Trophoblast cell (in vitro differentiated cells and primary cell): Measurements from ENCODE around the gene ZFHX3.
"Not testable (repeated sequence)": the region's sequence is repeated elsewhere in the genome, so short reads cannot be mapped to it uniquely, and the experiment has no call there.

Source experiments
- DNase-seq, 2 donors: peaks; one replicate each; pipeline ENCODE4 v3.0.0-alpha.2; 2016
- H2AFZ ChIP-seq: 2 replicates; pipeline ENCODE4 v1.6.1; 2013; ENCODE audit warnings: low read length, moderate library complexity, mild to moderate bottlenecking; ENCODE audit not compliant: insufficient read depth, poor library complexity
- H2AK5ac ChIP-seq: 2 replicates; pipeline ENCODE4 v1.6.1; 2013; ENCODE audit warnings: mild to moderate bottlenecking, low read length
- H2BK120ac ChIP-seq: 2 replicates; pipeline ENCODE4 v1.6.1; 2013; ENCODE audit warnings: low read length, mild to moderate bottlenecking, moderate library complexity; ENCODE audit not compliant: insufficient read depth, poor library complexity
- H2BK12ac ChIP-seq: 2 replicates; pipeline ENCODE4 v1.6.1; 2013; ENCODE audit warnings: mild to moderate bottlenecking, low read length, moderate library complexity
- H2BK5ac ChIP-seq: 2 replicates; pipeline ENCODE4 v1.6.1; 2013; ENCODE audit warnings: low read length, low read depth, moderate library complexity, mild to moderate bottlenecking; ENCODE audit not compliant: poor library complexity
- H3K14ac ChIP-seq: 2 replicates; pipeline ENCODE4 v1.6.1; 2013; ENCODE audit warnings: mild to moderate bottlenecking, low read length
- H3K18ac ChIP-seq: 2 replicates; pipeline ENCODE4 v1.6.1; 2013; ENCODE audit warnings: mild to moderate bottlenecking, low read length
- H3K23ac ChIP-seq: 2 replicates; pipeline ENCODE4 v1.6.1; 2013; ENCODE audit warnings: low read length
- H3K27ac ChIP-seq: 2 replicates; pipeline ENCODE4 v1.5.1; 2013; ENCODE audit warnings: low read depth, mild to moderate bottlenecking, inconsistent platforms, low read length, moderate library complexity
- H3K27me3 ChIP-seq: 2 replicates; pipeline ENCODE4 v1.6.1; 2013; ENCODE audit warnings: inconsistent platforms, mild to moderate bottlenecking, low read length, moderate library complexity; ENCODE audit not compliant: insufficient read depth
- H3K36me3 ChIP-seq, 2 experiments: 1 replicate in 1 of 2; 2 replicates in 1 of 2; pipeline ENCODE4 v1.6.1; 2013; ENCODE audit warnings: low read length in 2 of 2, mild to moderate bottlenecking in 2 of 2, moderate library complexity in 1 of 2; ENCODE audit not compliant: insufficient read depth in 2 of 2, control insufficient read depth in 1 of 2
- H3K4ac ChIP-seq: 2 replicates; pipeline ENCODE4 v1.6.1; 2013; ENCODE audit warnings: low read depth, mild to moderate bottlenecking, low read length, moderate library complexity
- H3K4me1 ChIP-seq, 2 experiments: 1 replicate in 1 of 2; 2 replicates in 1 of 2; pipeline ENCODE4 v1.6.1; 2013; ENCODE audit warnings: low read length in 2 of 2, mild to moderate bottlenecking in 2 of 2, moderate library complexity in 1 of 2; ENCODE audit not compliant: insufficient read depth in 2 of 2, control insufficient read depth in 1 of 2
- H3K4me2 ChIP-seq: 2 replicates; pipeline ENCODE4 v1.6.1; 2013; ENCODE audit warnings: inconsistent platforms, mild to moderate bottlenecking, low read length, moderate library complexity
- H3K4me3 ChIP-seq: 2 replicates; pipeline ENCODE4 v1.5.1; 2013; ENCODE audit warnings: mild to moderate bottlenecking, low read depth, low read length, inconsistent platforms
- H3K79me1 ChIP-seq: one replicate; pipeline ENCODE4 v1.6.1; 2013; ENCODE audit warnings: low read length
- H3K79me2 ChIP-seq: 2 replicates; pipeline ENCODE4 v1.6.1; 2013; ENCODE audit warnings: low read length, mild to moderate bottlenecking; ENCODE audit not compliant: control insufficient read depth, insufficient read depth, poor library complexity
- H3K9ac ChIP-seq: 2 replicates; pipeline ENCODE4 v1.6.1; 2013; ENCODE audit warnings: mild to moderate bottlenecking, low read length
- H3K9me3 ChIP-seq: 2 replicates; pipeline ENCODE4 v1.6.1; 2013; ENCODE audit warnings: low read depth, mild to moderate bottlenecking, control low read depth, inconsistent platforms, low read length; ENCODE audit not compliant: insufficient read depth
- H4K12ac ChIP-seq: 2 replicates; pipeline ENCODE4 v1.6.1; 2013; ENCODE audit warnings: low read depth, mild to moderate bottlenecking, low read length, moderate library complexity
- H4K8ac ChIP-seq: 2 replicates; pipeline ENCODE4 v1.6.1; 2013; ENCODE audit warnings: low read depth, mild to moderate bottlenecking, low read length, moderate library complexity
- H4K91ac ChIP-seq: one replicate; pipeline ENCODE4 v1.6.1; 2013; ENCODE audit warnings: low read depth, mild to moderate bottlenecking, low read length, moderate library complexity
- WGBS: extraction: QIAGEN DNeasy Blood & Tissue Kit; methylation state at CpG from one replicate; pipeline ENCODE4 v1.1.7; 2013; ENCODE audit warnings: missing lambda C conversion rate; ENCODE audit not compliant: insufficient read length, insufficient coverage; ENCODE audit errors: extremely low coverage; 5-methylcytosine and 5-hydroxymethylcytosine counted together

ZFHX3 gene

DNA sequence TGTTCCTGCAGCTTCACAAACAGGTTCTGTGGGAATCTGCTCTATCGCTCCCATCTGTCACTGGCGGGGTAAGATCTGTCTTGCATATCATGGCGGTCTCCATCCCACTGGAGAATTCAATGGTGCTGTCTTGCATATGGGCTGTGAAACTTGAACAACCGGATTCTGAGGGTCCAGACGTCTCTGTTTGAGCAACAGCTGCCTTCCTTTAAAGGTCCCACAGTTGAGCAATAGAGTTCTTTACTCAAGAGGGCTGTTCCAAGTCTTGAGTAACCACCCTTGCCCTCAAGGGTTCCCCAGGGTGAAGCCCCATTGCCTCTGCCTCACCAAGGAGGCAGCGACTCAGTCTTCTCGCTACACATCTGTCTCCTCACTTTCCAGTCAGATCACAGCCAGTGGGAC lies 50.8 kb downstream of the ZFHX3 start:
- Histone ChIP-seq H3K79me1 (peaks cover 57% of the 10 kb centered on the region), H3K9ac (no peak overlapping the region), H3K4me2 (peak overlapping the region; percentile 45), H2AK5ac (peak overlapping the region; percentile 77), H3K79me2 (peaks cover 25% of the 10 kb centered on the region), H3K4me1 (peaks cover 58 to 66% of the 10 kb centered on the region in 2 experiments), H3K27me3 (no peaks in the 10 kb centered on the region), H4K8ac (peak overlapping the region; percentile 72), H2AFZ (peak overlapping the region; percentile 23), H3K4me3 (no peak overlapping the region), H3K9me3 (peaks cover 4% of the 10 kb centered on the region), H4K91ac (peak overlapping the region; percentile 94), H3K27ac (peak overlapping the region; percentile 95), H4K12ac (no peak overlapping the region), H3K36me3 (peaks cover 0 to 4% of the 10 kb centered on the region in 2 experiments), H2BK12ac (peak overlapping the region; percentile 91), H3K14ac (peak overlapping the region; percentile 53), H2BK5ac (peak overlapping the region; percentile 95), H3K23ac (no peak overlapping the region), H3K4ac (peak overlapping the region; percentile 35), H3K18ac (peak overlapping the region; percentile 49), H2BK120ac (peak overlapping the region; percentile 86)
- DNase-seq = peak; percentile 99 to 100
- no CpG with 5 or more reads among the region's 7 CpGs for WGBS

GRCh38 chr16:72996291-72997062 lies 51.5 kb downstream of the ZFHX3 start:
- Histone ChIP-seq H4K12ac (no peak overlapping the region), H2BK5ac (peak overlapping the region; percentile 95), H3K14ac (peak overlapping the region; percentile 36), H3K27me3 (no peaks in the 10 kb centered on the region), H3K9me3 (peaks cover 3% of the 10 kb centered on the region), H4K91ac (peak overlapping the region; percentile 75), H2AK5ac (no peak overlapping the region), H2BK12ac (peak overlapping the region; percentile 63), H3K9ac (no peak overlapping the region), H2BK120ac (peak overlapping the region; percentile 74), H3K18ac (peak overlapping the region; percentile 25), H3K4me1 (peaks cover 61 to 72% of the 10 kb centered on the region in 2 experiments), H2AFZ (no peak overlapping the region), H3K27ac (peak overlapping the region; percentile 92), H3K79me1 (peaks cover 61% of the 10 kb centered on the region), H3K4ac (no peak overlapping the region), H3K4me3 (no peak overlapping the region), H3K4me2 (peak overlapping the region; percentile 45), H3K36me3 (peaks cover 0 to 4% of the 10 kb centered on the region in 2 experiments), H3K79me2 (peaks cover 25% of the 10 kb centered on the region), H4K8ac (peak overlapping the region; percentile 25), H3K23ac (no peak overlapping the region)
- WGBS = no CpG with 5 or more reads among the region's 11 CpGs
- peak; percentile 79 to 95 for DNase-seq

DNA sequence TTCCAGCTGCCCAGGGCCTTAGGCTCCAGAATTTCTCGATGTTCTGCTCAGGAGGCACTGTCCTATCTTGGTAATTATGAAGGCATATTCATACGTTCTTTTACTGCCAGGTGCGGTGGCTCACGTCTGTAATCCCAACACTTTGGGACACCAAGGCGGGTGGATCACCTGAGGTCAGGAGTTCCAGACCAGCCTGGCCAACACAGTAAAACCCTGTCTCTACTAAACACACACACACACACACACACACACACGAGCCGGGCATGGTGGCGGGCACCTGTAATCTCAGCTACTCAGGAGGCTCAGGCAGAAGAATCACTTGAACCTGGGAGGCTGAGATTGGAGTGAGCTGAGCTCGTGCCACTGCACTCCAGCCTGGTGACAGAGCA lies 52.1 kb downstream of the ZFHX3 start:
- H3K9me3 ChIP-seq, H3K4me2 ChIP-seq, H3K4me3 ChIP-seq, H3K36me3 ChIP-seq, H4K12ac ChIP-seq, H3K9ac ChIP-seq, H2AFZ ChIP-seq, H3K23ac ChIP-seq, H3K27me3 ChIP-seq: not testable (repeated sequence)
- WGBS = no CpG with 5 or more reads among the region's 9 CpGs
- H2BK5ac ChIP-seq = peak overlapping the region; percentile 71
- H3K4me1 ChIP-seq = peaks cover 60 to 72% of the 10 kb centered on the region in 2 experiments
- H2BK12ac ChIP-seq = peak overlapping the region; percentile 80
- H4K8ac ChIP-seq = peak overlapping the region; percentile 17
- peak overlapping the region; percentile 92 for H3K27ac ChIP-seq
- H3K18ac ChIP-seq = peak overlapping the region; percentile 84
- peak overlapping the region; percentile 69 for H2AK5ac ChIP-seq
- peak overlapping the region; percentile 78 for H2BK120ac ChIP-seq
- H3K14ac ChIP-seq = peak overlapping the region; percentile 86
- peaks cover 58% of the 10 kb centered on the region for H3K79me1 ChIP-seq
- DNase-seq = peak; percentile 35 to 43
- peak overlapping the region; percentile 87 for H4K91ac ChIP-seq
- H3K79me2 ChIP-seq = peaks cover 25% of the 10 kb centered on the region
- peak overlapping the region; percentile 42 for H3K4ac ChIP-seq

- Histone ChIP-seq H3K4me2 (no peak overlapping the region), H3K9me3 (no peaks in the 10 kb centered on the region), H3K14ac (peak overlapping the region; percentile 86), H3K4ac (peak overlapping the region; percentile 88), H3K79me2 (peaks cover 23% of the 10 kb centered on the region), H4K8ac (peak overlapping the region; percentile 46), H3K23ac (no peak overlapping the region), H3K18ac (peak overlapping the region; percentile 84), H3K27ac (peak overlapping the region; percentile 92), H2AK5ac (peak overlapping the region; percentile 79), H4K91ac (peak overlapping the region; percentile 87), H3K79me1 (peaks cover 59% of the 10 kb centered on the region), H2BK120ac (peak overlapping the region; percentile 78), H3K36me3 (no peaks in the 10 kb centered on the region), H3K4me3 (no peak overlapping the region), H3K9ac (no peak overlapping the region), H2BK5ac (peak overlapping the region; percentile 71), H2AFZ (no peak overlapping the region), H4K12ac (no peak overlapping the region), H3K27me3 (no peaks in the 10 kb centered on the region), H2BK12ac (peak overlapping the region; percentile 80), H3K4me1 (peaks cover 58 to 71% of the 10 kb centered on the region in 2 experiments)
- no CpG with 5 or more reads among the region's 18 CpGs for WGBS
- peak in 1 of 2 donors; percentile 55 for DNase-seq
Observed at GRCh38 chr16:72995151-72995881, 52.6 kb downstream of the ZFHX3 start.
